ENCODE results near the gene MAML1.
A peak's percentile ranks its signal among the peaks of the same experiment; 100 is the strongest.

The MAML1 gene

GRCh38 chr5:179822059-179822432 lies 89.4 kb downstream of the MAML1 start:
- DNase-seq (ENCODE audit: low spot score) = no peak

- DNase-seq (ENCODE audit: low spot score) = no peak
Observed at GRCh38 chr5:179822444-179822990, 89.9 kb downstream of the MAML1 start.

DNA sequence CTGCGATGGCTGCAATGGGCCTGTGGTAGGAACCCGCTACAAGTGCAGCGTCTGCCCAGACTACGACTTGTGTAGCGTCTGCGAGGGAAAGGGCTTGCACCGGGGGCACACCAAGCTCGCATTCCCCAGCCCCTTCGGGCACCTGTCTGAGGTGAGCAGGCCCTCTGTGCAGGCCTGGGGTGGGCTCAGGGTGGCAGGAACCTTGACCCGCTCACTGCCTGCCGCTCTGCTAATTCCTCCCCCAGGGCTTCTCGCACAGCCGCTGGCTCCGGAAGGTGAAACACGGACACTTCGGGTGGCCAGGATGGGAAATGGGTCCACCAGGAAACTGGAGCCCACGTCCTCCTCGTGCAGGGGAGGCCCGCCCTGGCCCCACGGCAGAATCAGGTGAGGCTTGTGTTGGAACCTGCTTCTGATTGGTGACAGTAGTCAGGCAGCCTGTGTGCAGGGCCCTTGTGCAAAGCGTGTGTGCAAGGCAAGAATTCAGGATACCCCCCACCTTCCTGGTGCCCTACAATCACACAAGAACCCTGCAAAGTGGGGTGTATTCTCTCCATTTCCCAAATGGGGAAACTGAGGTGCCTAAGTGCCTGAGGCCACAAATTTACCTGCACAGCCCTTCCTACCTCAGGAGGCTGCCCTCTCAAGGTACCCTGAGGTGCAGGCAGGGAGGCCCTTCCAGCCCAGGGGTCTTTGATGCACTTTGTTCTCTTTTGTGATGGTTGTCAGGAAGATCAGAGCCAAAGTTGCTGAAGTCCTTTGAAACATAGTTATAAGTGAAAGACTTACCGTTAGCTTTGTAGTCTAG lies 91.5 kb downstream of the MAML1 start:
- no peak for DNase-seq (ENCODE audit: low spot score)

- no peak for DNase-seq (ENCODE audit: low spot score)
Observed at GRCh38 chr5:179824745-179825112, 92.1 kb downstream of the MAML1 start.

GRCh38 chr5:179825655-179826182 lies 93.1 kb downstream of the MAML1 start:
- peak; percentile 87 for DNase-seq (ENCODE audit: low spot score)

Data from cerebellar cortex (tissue), 1 donor.